HEK293 (cell line): ENCODE measurements around the gene RSPH9.
A peak's percentile ranks its signal among the peaks of the same experiment; 100 is the strongest.

Experiments used
- CTCF ChIA-PET: fragments of 350-600 bp; formaldehyde crosslinking; extraction: SDS; loops from one replicate; lab custom pipeline; 2021; ENCODE audit warnings: antibody characterized with exemption; lab: Yijun Ruan, JAX
- POLR2A ChIA-PET: fragments of 300-600 bp; formaldehyde crosslinking; extraction: SDS; loops from one replicate; lab custom pipeline; 2020; ENCODE audit warnings: antibody characterized with exemption, inconsistent platforms; lab: Yijun Ruan, JAX
- H3K27ac ChIP-seq: fragments of 200-500 bp; sonication (Bioruptor generic); 2 replicates; pipeline ENCODE4 v1.5.1; 2014; ENCODE audit warnings: low read depth, low read length, control low read depth, inconsistent platforms; ENCODE audit errors: extremely low read depth
- H3K36me3 ChIP-seq, 2 experiments: fragments of 200-500 bp in 1 of 2; sonication (Bioruptor generic) in 1 of 2; 1 replicate in 1 of 2; 2 replicates in 1 of 2; pipeline ENCODE4 v1.5.1; 2014 to 2017; ENCODE audit warnings: inconsistent platforms in 2 of 2, low read length in 2 of 2; ENCODE audit not compliant: control insufficient read depth in 2 of 2, insufficient read depth in 1 of 2
- H3K4me1 ChIP-seq: fragments of 200-500 bp; sonication (Bioruptor generic); 2 replicates; pipeline ENCODE4 v1.5.1; 2014; ENCODE audit warnings: mild to moderate bottlenecking, low read length, inconsistent platforms; ENCODE audit not compliant: control insufficient read depth, insufficient read depth
- H3K4me3 ChIP-seq: 2 replicates; pipeline ENCODE4 v1.5.1; 2011; ENCODE audit warnings: low read depth, mild to moderate bottlenecking, control low read depth, low read length, moderate library complexity
- H3K9me3 ChIP-seq: fragments of 200-500 bp; sonication (Bioruptor generic); 2 replicates; pipeline ENCODE4 v1.5.1; 2014; ENCODE audit warnings: low read depth, low read length, inconsistent platforms; ENCODE audit not compliant: control insufficient read depth, insufficient read depth
- FEZF1 ChIP-seq: fragments of 450-650 bp; formaldehyde crosslinking; IDR thresholded peaks from 2 replicates; pipeline ENCODE4 v1.5.1; 2016; ENCODE audit warnings: missing biosample characterization, missing genetic modification characterization
- GLIS2 ChIP-seq: fragments of 450-650 bp; formaldehyde crosslinking; IDR thresholded peaks from 2 replicates; pipeline ENCODE4 v1.5.1; 2016; ENCODE audit warnings: missing biosample characterization, missing genetic modification characterization
- KLF17 ChIP-seq: fragments of 450-650 bp; formaldehyde crosslinking; IDR thresholded peaks from 2 replicates; pipeline ENCODE4 v1.5.1; 2016; ENCODE audit warnings: missing biosample characterization, missing genetic modification characterization
- SALL2 ChIP-seq: fragments of 450-650 bp; formaldehyde crosslinking; IDR thresholded peaks from 2 replicates; pipeline ENCODE4 v1.5.0; 2017; ENCODE audit warnings: missing biosample characterization, mild to moderate bottlenecking, missing genetic modification characterization, borderline replicate concordance
- ZBTB17 ChIP-seq: fragments of 450-650 bp; formaldehyde crosslinking; IDR thresholded peaks from 2 replicates; pipeline ENCODE4 v1.5.1; 2016; ENCODE audit warnings: missing biosample characterization, missing genetic modification characterization
- ZBTB20 ChIP-seq: fragments of 450-650 bp; formaldehyde crosslinking; IDR thresholded peaks from 2 replicates; pipeline ENCODE4 v1.5.1; 2016; ENCODE audit warnings: missing biosample characterization, missing genetic modification characterization
- ZBTB7A ChIP-seq: fragments of 450-650 bp; formaldehyde crosslinking; IDR thresholded peaks from 2 replicates; pipeline ENCODE4 v1.5.1; 2016; ENCODE audit warnings: low read depth, missing biosample characterization, missing genetic modification characterization
- ZNF10 ChIP-seq: fragments of 450-650 bp; formaldehyde crosslinking; IDR thresholded peaks from 2 replicates; pipeline ENCODE4 v1.5.1; 2017; ENCODE audit warnings: missing biosample characterization, missing genetic modification characterization
- ZNF169 ChIP-seq: fragments of 450-650 bp; formaldehyde crosslinking; IDR thresholded peaks from 2 replicates; pipeline ENCODE4 v1.5.1; 2016; ENCODE audit warnings: missing biosample characterization, missing genetic modification characterization
- ZNF214 ChIP-seq: fragments of 450-650 bp; formaldehyde crosslinking; IDR thresholded peaks from 2 replicates; pipeline ENCODE4 v1.5.1; 2017; ENCODE audit warnings: missing biosample characterization, mild to moderate bottlenecking, missing genetic modification characterization, borderline replicate concordance
- ZNF266 ChIP-seq: fragments of 450-650 bp; formaldehyde crosslinking; IDR thresholded peaks from 2 replicates; pipeline ENCODE4 v1.5.1; 2016; ENCODE audit warnings: missing biosample characterization, missing genetic modification characterization, low read depth
- ZNF311 ChIP-seq: fragments of 450-650 bp; formaldehyde crosslinking; IDR thresholded peaks from 2 replicates; pipeline ENCODE4 v1.5.1; 2017; ENCODE audit warnings: missing biosample characterization, missing genetic modification characterization, borderline replicate concordance
- ZNF350 ChIP-seq: fragments of 450-650 bp; formaldehyde crosslinking; IDR thresholded peaks from 2 replicates; pipeline ENCODE4 v1.5.0; 2017; ENCODE audit warnings: missing biosample characterization, mild to moderate bottlenecking, missing genetic modification characterization
- ZNF416 ChIP-seq: fragments of 450-650 bp; formaldehyde crosslinking; IDR thresholded peaks from 2 replicates; pipeline ENCODE4 v1.5.1; 2016; ENCODE audit warnings: missing biosample characterization, missing genetic modification characterization
- ZNF423 ChIP-seq: fragments of 450-650 bp; formaldehyde crosslinking; IDR thresholded peaks from 2 replicates; pipeline ENCODE4 v1.5.1; 2016; ENCODE audit warnings: missing biosample characterization, missing genetic modification characterization
- ZNF561 ChIP-seq: fragments of 450-650 bp; IDR thresholded peaks from 2 replicates; pipeline ENCODE4 v1.5.1; 2018; ENCODE audit warnings: missing biosample characterization, missing genetic modification characterization, borderline replicate concordance
- ZNF626 ChIP-seq: fragments of 450-650 bp; sonication (Bioruptor Pico); formaldehyde crosslinking; IDR thresholded peaks from 2 replicates; pipeline ENCODE4 v1.5.1; 2018; ENCODE audit warnings: missing biosample characterization, missing genetic modification characterization, inconsistent platforms
- ZNF658 ChIP-seq: fragments of 450-650 bp; formaldehyde crosslinking; IDR thresholded peaks from 2 replicates; pipeline ENCODE4; 2016; ENCODE audit warnings: missing biosample characterization, missing genetic modification characterization
- ZNF843 ChIP-seq: fragments of 450-650 bp; formaldehyde crosslinking; IDR thresholded peaks from 2 replicates; pipeline ENCODE4 v1.5.1; 2016; ENCODE audit warnings: missing biosample characterization, missing genetic modification characterization
- TF ChIP-seq, protein P1 (sequence below): fragments of 450-650 bp; formaldehyde crosslinking; IDR thresholded peaks from 2 replicates; pipeline ENCODE4 v1.5.1; 2016; ENCODE audit warnings: missing biosample characterization, missing genetic modification characterization
- TF ChIP-seq, protein P2 (sequence below): fragments of 450-650 bp; formaldehyde crosslinking; IDR thresholded peaks from 2 replicates; pipeline ENCODE4 v1.5.1; 2016; ENCODE audit warnings: missing biosample characterization, missing genetic modification characterization, borderline replicate concordance
- TF ChIP-seq, protein P3 (sequence below): fragments of 450-650 bp; formaldehyde crosslinking; IDR thresholded peaks from 2 replicates; pipeline ENCODE4 v1.5.1; 2016; ENCODE audit warnings: missing biosample characterization, missing genetic modification characterization, low read depth
- TF ChIP-seq, protein P4 (sequence below): fragments of 450-650 bp; formaldehyde crosslinking; IDR thresholded peaks from 2 replicates; pipeline ENCODE4 v1.5.1; 2017; ENCODE audit warnings: missing biosample characterization, missing genetic modification characterization
- TF ChIP-seq, protein P5 (sequence below): fragments of 450-650 bp; IDR thresholded peaks from 2 replicates; pipeline ENCODE4 v1.5.1; 2018; ENCODE audit warnings: missing biosample characterization, missing genetic modification characterization

The RSPH9 gene

DNA sequence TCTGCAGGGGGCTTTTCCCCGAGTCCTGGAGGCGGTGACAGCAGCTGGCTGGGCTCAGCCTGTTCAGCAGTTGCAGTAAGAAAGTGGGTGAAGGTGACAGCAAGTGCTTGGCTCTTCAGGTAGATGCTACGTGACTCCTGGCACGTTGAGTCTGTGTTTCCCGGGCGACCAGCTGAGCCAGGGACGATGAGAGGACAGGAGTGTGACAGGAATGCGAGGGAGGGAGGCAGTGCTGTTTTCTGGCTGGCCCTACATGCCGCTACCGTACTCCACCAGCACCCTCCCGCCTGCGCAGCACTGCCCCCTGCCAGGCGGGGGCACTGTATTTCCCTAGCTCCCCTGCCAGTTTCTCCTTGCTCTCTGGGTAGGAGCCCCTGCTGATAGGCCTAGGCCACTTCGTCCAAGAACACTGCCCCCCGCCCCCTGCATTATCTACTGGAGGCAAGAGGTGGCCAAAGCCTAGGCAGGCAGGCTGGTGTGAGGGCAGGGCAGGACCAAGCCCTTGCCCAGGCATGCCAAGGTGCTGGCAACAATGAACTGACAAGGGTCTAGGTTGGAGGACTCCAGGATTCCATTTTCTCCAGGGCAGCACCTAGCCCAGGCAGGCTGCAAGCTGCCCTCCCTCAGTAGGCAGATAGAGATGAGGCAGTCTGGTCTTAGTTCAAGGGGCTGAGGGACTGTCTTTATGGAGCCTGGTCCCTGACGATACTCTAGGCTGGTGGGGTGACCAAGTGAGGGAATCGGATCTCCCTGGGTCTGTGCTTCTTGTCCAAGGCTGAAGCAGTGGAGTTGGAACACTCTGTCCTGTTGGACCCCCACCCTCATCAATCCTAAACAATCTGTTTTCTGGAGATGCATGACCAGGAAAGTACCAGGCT is 23.6 kb downstream of the RSPH9 start:
- Histone ChIP-seq H3K36me3 (peaks cover 3 to 30% of the 10 kb centered on the region in 2 experiments; a peak in 2 of 3 replicates), H3K4me3 (no peak overlapping the region), H3K27ac (peak overlapping the region; percentile 19), H3K4me1 (peaks cover 3% of the 10 kb centered on the region; the same call in 1 of the 2 replicates), H3K9me3 (no peaks in the 10 kb centered on the region)
- ChIA-PET CTCF (interaction anchor here (0.7 to 7.2 kb wide), 43 partner anchors 10 to 685 kb away, joined by 3 to 101 read pairs (median 5); partner anchors contain the start of genes MRPS18A, RSPH9 and VEGFA), POLR2A (interaction anchor here (0.7 to 4.6 kb wide), 11 partner anchors 20 to 410 kb away, joined by 3 to 36 read pairs (median 4); partner anchors contain the start of genes GTPBP2, MRPS18A and VEGFA)
- no peak for TF ChIP-seq ZNF416 (tag by site-specific recombination)
- no peak for TF ChIP-seq ZBTB7A (tag by site-specific recombination)
- TF ChIP-seq, protein P1, sequence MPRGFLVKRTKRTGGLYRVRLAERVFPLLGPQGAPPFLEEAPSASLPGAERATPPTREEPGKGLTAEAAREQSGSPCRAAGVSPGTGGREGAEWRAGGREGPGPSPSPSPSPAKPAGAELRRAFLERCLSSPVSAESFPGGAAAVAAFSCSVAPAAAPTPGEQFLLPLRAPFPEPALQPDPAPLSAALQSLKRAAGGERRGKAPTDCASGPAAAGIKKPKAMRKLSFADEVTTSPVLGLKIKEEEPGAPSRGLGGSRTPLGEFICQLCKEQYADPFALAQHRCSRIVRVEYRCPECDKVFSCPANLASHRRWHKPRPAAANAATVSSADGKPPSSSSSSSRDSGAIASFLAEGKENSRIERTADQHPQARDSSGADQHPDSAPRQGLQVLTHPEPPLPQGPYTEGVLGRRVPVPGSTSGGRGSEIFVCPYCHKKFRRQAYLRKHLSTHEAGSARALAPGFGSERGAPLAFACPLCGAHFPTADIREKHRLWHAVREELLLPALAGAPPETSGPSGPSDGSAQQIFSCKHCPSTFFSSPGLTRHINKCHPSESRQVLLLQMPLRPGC (tag by site-specific recombination), result peak; percentile 89
- TF ChIP-seq ZNF266 (tag by site-specific recombination), result no peak
- TF ChIP-seq ZBTB17 (tag by site-specific recombination), result peak; percentile 78
- TF ChIP-seq, protein P2, sequence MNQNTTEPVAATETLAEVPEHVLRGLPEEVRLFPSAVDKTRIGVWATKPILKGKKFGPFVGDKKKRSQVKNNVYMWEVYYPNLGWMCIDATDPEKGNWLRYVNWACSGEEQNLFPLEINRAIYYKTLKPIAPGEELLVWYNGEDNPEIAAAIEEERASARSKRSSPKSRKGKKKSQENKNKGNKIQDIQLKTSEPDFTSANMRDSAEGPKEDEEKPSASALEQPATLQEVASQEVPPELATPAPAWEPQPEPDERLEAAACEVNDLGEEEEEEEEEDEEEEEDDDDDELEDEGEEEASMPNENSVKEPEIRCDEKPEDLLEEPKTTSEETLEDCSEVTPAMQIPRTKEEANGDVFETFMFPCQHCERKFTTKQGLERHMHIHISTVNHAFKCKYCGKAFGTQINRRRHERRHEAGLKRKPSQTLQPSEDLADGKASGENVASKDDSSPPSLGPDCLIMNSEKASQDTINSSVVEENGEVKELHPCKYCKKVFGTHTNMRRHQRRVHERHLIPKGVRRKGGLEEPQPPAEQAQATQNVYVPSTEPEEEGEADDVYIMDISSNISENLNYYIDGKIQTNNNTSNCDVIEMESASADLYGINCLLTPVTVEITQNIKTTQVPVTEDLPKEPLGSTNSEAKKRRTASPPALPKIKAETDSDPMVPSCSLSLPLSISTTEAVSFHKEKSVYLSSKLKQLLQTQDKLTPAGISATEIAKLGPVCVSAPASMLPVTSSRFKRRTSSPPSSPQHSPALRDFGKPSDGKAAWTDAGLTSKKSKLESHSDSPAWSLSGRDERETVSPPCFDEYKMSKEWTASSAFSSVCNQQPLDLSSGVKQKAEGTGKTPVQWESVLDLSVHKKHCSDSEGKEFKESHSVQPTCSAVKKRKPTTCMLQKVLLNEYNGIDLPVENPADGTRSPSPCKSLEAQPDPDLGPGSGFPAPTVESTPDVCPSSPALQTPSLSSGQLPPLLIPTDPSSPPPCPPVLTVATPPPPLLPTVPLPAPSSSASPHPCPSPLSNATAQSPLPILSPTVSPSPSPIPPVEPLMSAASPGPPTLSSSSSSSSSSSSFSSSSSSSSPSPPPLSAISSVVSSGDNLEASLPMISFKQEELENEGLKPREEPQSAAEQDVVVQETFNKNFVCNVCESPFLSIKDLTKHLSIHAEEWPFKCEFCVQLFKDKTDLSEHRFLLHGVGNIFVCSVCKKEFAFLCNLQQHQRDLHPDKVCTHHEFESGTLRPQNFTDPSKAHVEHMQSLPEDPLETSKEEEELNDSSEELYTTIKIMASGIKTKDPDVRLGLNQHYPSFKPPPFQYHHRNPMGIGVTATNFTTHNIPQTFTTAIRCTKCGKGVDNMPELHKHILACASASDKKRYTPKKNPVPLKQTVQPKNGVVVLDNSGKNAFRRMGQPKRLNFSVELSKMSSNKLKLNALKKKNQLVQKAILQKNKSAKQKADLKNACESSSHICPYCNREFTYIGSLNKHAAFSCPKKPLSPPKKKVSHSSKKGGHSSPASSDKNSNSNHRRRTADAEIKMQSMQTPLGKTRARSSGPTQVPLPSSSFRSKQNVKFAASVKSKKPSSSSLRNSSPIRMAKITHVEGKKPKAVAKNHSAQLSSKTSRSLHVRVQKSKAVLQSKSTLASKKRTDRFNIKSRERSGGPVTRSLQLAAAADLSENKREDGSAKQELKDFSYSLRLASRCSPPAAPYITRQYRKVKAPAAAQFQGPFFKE (tag by site-specific recombination), result no peak
- TF ChIP-seq, protein P3, sequence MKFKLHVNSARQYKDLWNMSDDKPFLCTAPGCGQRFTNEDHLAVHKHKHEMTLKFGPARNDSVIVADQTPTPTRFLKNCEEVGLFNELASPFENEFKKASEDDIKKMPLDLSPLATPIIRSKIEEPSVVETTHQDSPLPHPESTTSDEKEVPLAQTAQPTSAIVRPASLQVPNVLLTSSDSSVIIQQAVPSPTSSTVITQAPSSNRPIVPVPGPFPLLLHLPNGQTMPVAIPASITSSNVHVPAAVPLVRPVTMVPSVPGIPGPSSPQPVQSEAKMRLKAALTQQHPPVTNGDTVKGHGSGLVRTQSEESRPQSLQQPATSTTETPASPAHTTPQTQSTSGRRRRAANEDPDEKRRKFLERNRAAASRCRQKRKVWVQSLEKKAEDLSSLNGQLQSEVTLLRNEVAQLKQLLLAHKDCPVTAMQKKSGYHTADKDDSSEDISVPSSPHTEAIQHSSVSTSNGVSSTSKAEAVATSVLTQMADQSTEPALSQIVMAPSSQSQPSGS (tag by site-specific recombination), result no peak
- no peak for TF ChIP-seq SALL2
- TF ChIP-seq, protein P4, sequence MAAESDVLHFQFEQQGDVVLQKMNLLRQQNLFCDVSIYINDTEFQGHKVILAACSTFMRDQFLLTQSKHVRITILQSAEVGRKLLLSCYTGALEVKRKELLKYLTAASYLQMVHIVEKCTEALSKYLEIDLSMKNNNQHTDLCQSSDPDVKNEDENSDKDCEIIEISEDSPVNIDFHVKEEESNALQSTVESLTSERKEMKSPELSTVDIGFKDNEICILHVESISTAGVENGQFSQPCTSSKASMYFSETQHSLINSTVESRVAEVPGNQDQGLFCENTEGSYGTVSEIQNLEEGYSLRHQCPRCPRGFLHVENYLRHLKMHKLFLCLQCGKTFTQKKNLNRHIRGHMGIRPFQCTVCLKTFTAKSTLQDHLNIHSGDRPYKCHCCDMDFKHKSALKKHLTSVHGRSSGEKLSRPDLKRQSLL (tag by site-specific recombination), result no peak
- peak; percentile 83 for TF ChIP-seq KLF17 (tag by site-specific recombination)
- peak; percentile 98 for TF ChIP-seq ZNF10
- peak; percentile 35; the same call in 1 of the 2 replicates for TF ChIP-seq ZBTB20
- TF ChIP-seq GLIS2, result peak; percentile 83
- TF ChIP-seq ZNF311, result no peak
- no peak for TF ChIP-seq ZNF169 (tag by site-specific recombination)
- TF ChIP-seq, protein P5, sequence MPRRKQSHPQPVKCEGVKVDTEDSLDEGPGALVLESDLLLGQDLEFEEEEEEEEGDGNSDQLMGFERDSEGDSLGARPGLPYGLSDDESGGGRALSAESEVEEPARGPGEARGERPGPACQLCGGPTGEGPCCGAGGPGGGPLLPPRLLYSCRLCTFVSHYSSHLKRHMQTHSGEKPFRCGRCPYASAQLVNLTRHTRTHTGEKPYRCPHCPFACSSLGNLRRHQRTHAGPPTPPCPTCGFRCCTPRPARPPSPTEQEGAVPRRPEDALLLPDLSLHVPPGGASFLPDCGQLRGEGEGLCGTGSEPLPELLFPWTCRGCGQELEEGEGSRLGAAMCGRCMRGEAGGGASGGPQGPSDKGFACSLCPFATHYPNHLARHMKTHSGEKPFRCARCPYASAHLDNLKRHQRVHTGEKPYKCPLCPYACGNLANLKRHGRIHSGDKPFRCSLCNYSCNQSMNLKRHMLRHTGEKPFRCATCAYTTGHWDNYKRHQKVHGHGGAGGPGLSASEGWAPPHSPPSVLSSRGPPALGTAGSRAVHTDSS (tag by site-specific recombination), result no peak
- TF ChIP-seq ZNF843 (tag by site-specific recombination), result no peak
- peak; percentile 75 for TF ChIP-seq ZNF423
- no peak for TF ChIP-seq ZNF214 (tag by site-specific recombination)
- no peak for TF ChIP-seq ZNF658
- TF ChIP-seq ZNF350, result no peak
- TF ChIP-seq ZNF626 (tag by site-specific recombination), result no peak
- TF ChIP-seq ZNF561 (tag by site-specific recombination), result no peak
- no peak for TF ChIP-seq FEZF1 (tag by site-specific recombination)
